ENCODE results near the gene ABHD4.
"Not testable (repeated sequence)": the region's sequence is repeated elsewhere in the genome, so short reads cannot be mapped to it uniquely, and the experiment has no call there.

The ABHD4 gene

GRCh38 chr14:22589096-22589839 lies 8.8 kb upstream of the ABHD4 start, which contains the start of gene DAD1:
Gene DAD1 (minus strand): TSS chr14:22589224. CDS start chr14:22589157, 67 bp downstream.
- peak; percentile 99 for DNase-seq (ENCODE audit: low read depth in 2 of 2)

GRCh38 chr14:22593189-22593588 lies 4.9 kb upstream of the ABHD4 start:
- DNase-seq (ENCODE audit: low read depth in 2 of 2) = no peak

GRCh38 chr14:22593601-22594000 lies 4.5 kb upstream of the ABHD4 start:
- no peak for DNase-seq (ENCODE audit: low read depth in 2 of 2)

- DNase-seq (ENCODE audit: low read depth in 2 of 2) = no peak
Observed at GRCh38 chr14:22594156-22594716, 3.9 kb upstream of the ABHD4 start.

GRCh38 chr14:22596354-22596879 lies 1.7 kb upstream of the ABHD4 start:
- DNase-seq (ENCODE audit: low read depth in 2 of 2) = no peak

GRCh38 chr14:22597265-22597664 lies 835 bp upstream of the ABHD4 start:
- no peak for DNase-seq (ENCODE audit: low read depth in 2 of 2)

- no peak for DNase-seq (ENCODE audit: low read depth in 2 of 2)
Observed at GRCh38 chr14:22597771-22598098, 365 bp upstream of the ABHD4 start.

GRCh38 chr14:22598896-22599244 lies 770 bp downstream of the ABHD4 start:
- no peak for DNase-seq (ENCODE audit: low read depth in 2 of 2)

GRCh38 chr14:22599349-22599748 lies 1.2 kb downstream of the ABHD4 start:
- no peak for DNase-seq (ENCODE audit: low read depth in 2 of 2)

GRCh38 chr14:22600027-22600426 lies 1.9 kb downstream of the ABHD4 start:
- DNase-seq (ENCODE audit: low read depth in 2 of 2) = no peak

- no peak for DNase-seq (ENCODE audit: low read depth in 2 of 2)
Observed at GRCh38 chr14:22601456-22601855, 3.4 kb downstream of the ABHD4 start.

- DNase-seq (ENCODE audit: low read depth in 2 of 2) = no peak
Observed at GRCh38 chr14:22601996-22602395, 3.9 kb downstream of the ABHD4 start.

- DNase-seq (ENCODE audit: low read depth in 2 of 2) = no peak
Observed at GRCh38 chr14:22602862-22603261, 4.8 kb downstream of the ABHD4 start.

- DNase-seq (ENCODE audit: low read depth in 2 of 2) = no peak
Observed at GRCh38 chr14:22606380-22606779, 8.3 kb downstream of the ABHD4 start.

- DNase-seq (ENCODE audit: low read depth in 2 of 2) = no peak
Observed at GRCh38 chr14:22607291-22607690, 9.2 kb downstream of the ABHD4 start.

GRCh38 chr14:22610931-22611330 lies 12.8 kb downstream of the ABHD4 start:
- no peak for DNase-seq (ENCODE audit: low read depth in 2 of 2)

- no peak for DNase-seq (ENCODE audit: low read depth in 2 of 2)
Observed at GRCh38 chr14:22613106-22613695, 15.1 kb downstream of the ABHD4 start.

- DNase-seq (ENCODE audit: low read depth in 2 of 2) = no peak
Observed at GRCh38 chr14:22613736-22614239, 15.7 kb downstream of the ABHD4 start.

GRCh38 chr14:22614240-22614799 lies 16.2 kb downstream of the ABHD4 start:
- DNase-seq (ENCODE audit: low read depth in 2 of 2) = no peak

- not testable (repeated sequence) for DNase-seq (ENCODE audit: low read depth in 2 of 2)
Observed at GRCh38 chr14:22615765-22616164, 17.7 kb downstream of the ABHD4 start.

GRCh38 chr14:22622255-22622654 lies 24.2 kb downstream of the ABHD4 start:
- no peak for DNase-seq (ENCODE audit: low read depth in 2 of 2)

GRCh38 chr14:22623047-22623446 lies 24.9 kb downstream of the ABHD4 start:
- DNase-seq (ENCODE audit: low read depth in 2 of 2) = no peak

GRCh38 chr14:22626590-22626989 lies 28.5 kb downstream of the ABHD4 start:
- no peak for DNase-seq (ENCODE audit: low read depth in 2 of 2)

All from stimulated activated CD8-positive, alpha-beta memory T cell treated with anti-CD3 and anti-CD28 coated beads, Interleukin-2, amount 100 ng/mL, for 48 hours (primary cell).